Activated CD4-positive, alpha-beta T cell treated with anti-CD3 and anti-CD28 coated beads, Interleukin-10, Interleukin-2, amounts not matched to agents 100 ng/mL and 50 ng/mL, durations not matched to agents 16 hours and 8 hours (primary cell): Measurements from ENCODE around the gene WNT9A.

Experiments
- DNase-seq: peaks from one replicate; pipeline ENCODE4 v3.0.0-alpha.2; 2020

Gene WNT9A

GRCh38 chr1:227939791-227940771 lies 7.7 kb downstream of the WNT9A start:
- no peak for DNase-seq

- no peak for DNase-seq
Measured at GRCh38 chr1:227938911-227939790, 8.6 kb downstream of the WNT9A start.

GRCh38 chr1:227938276-227938675 lies 9.5 kb downstream of the WNT9A start:
- no peak for DNase-seq

DNA sequence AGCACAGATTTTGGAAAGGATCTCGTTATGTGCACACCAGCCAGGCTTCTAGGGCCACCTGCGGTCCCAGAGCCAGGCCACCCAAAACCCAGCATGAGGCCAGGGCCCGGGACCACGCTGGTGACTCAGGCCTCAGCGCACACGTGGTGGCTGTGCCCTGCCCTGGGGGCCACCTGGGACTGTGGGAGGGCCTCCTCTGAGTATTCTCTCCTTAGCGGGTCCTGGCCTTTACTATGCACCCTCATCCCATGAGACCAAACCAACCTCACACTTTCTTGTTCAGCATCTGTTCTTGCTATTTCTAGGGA lies 9.9 kb downstream of the WNT9A start:
- DNase-seq, result no peak

DNA sequence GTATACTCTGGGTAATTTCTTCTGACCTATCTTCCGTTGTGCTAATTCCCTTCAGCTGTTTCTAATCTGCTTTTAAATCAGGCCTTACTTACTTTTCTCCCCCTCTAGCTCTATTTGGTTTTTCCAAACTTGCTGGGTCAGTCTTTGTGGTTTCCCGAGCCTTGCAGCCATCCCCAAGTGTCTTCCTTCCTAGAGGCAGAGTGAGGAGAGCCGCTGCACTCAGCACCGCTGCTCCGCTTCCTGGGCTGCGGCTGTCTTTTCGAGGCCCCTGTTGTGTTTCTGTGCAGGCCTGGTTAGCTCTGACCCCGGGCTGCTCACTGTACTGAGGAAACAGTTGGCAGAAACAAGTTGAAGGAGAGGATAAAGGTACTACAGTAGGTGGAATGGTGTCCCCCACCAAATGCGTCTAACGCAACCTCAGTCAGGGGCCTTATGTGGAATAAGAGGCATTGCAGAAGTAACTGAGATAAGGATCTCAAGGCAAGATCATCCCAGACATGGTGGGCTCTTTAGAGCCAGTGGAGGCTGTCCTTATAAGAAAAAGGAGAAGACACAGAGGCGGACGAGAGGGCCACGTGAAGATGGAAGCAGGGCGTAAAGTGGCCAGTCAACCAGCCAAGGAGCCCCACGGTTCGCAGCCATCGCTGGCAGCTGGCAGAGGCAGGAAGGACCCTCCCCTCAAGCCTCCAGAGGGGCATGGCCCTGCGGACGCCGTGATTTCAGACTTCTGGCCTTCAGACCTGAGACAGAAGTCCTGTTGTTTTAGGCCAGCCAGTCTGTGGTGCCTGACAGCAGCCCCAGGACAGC lies 10.5 kb downstream of the WNT9A start:
- DNase-seq, result no peak

DNA sequence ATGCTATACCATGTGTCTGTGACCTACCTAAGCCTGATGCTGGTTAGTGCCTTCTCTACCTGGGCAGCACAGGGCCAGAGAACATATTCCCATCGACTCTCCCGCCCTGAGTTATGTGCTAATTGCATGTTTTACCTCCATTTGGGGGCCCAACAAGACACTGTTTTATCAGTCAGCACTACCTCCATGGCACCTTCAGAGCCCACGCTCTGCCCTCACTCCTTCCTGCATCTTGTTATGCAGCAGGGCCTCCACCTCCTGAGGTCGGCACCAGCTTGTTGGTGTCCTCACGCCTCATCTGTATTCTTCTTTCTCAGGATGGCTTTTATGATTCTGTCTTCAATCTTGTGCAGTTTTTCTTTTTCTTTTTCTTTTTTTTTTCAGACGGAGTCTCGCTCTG lies 11.9 kb downstream of the WNT9A start:
- no peak for DNase-seq

- peak; percentile 67 for DNase-seq
Measured at GRCh38 chr1:227934476-227935313, 13.0 kb downstream of the WNT9A start.

- no peak for DNase-seq
Measured at GRCh38 chr1:227929751-227930472, 17.8 kb downstream of the WNT9A start.

DNA sequence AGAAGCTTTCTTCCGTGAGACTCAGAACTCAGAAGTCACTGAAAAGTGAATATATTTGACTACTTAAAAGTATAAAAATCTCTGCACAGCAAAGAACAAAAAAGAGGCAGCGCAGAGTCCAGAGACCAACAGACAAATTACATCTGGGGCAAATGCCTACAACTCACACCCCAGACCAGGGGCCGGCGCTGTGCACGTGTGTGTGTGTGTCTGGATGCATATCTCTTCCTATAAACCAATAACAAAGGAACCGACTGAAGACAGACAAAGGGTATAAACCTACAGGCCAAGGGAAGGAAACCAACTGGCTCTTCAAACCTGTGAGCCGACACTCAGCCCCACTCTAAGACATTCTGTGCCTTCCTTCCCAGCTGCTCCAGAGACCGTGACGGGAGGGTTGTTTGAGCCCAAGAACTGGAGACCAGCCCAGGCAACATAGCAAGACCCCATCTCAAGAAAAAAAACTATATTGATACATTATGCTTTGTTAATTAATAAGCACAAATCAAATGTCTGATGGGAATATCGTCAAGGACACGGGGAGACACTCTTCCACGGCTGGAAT lies 18.8 kb downstream of the WNT9A start:
- DNase-seq, result no peak

GRCh38 chr1:227927971-227928741 lies 19.6 kb downstream of the WNT9A start:
- no peak for DNase-seq

DNA sequence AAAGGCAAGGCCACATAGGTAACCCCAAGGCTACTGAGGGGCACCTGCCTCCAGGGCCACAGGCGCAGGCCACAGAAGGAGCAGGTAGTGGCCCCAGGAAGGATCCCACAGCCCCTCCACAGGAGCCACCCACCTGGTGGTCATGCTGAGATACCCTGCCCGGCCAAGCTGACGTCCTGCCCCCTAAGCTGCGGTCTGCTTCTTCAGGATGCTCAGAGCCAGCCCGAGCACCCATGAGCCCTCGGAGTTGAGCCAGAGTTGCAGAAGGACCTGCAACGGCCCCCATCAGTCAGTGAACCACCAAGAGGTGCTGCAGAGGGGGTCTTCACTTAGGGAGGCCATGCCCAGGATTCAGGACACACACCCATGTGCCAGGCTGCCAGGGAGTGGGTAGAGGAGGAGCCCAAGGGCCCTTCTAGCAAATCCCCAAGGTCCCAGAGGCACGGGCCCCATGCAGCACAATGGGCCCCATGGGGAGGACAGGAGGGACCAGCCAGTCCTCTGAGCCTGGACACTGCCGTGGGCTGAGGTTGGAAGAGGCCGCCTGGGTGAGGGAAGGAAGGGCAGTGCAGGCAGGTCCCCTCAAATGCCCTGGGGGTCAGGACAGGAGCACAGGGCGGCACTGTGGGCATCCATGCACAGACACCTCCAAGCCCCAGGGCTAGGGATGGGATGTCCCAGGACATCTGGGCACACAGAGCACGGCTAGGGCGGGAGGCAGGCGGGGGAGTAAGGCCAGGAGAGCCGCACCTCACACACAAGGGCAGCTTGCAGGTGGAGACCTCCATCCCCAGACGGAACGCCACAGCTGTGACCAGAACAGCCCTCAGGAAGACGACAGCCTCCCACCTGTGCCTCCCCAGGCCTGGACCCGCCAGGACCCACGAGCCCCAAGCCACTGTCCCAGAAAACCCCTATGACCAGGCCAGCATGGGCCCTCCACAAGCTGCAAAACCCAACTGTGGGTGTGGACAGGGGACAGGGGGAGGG lies 20.5 kb downstream of the WNT9A start:
- DNase-seq, result no peak

- no peak for DNase-seq
Measured at GRCh38 chr1:227926216-227926791, 21.4 kb downstream of the WNT9A start.

GRCh38 chr1:227925582-227926198 lies 22.0 kb downstream of the WNT9A start:
- no peak for DNase-seq

DNA sequence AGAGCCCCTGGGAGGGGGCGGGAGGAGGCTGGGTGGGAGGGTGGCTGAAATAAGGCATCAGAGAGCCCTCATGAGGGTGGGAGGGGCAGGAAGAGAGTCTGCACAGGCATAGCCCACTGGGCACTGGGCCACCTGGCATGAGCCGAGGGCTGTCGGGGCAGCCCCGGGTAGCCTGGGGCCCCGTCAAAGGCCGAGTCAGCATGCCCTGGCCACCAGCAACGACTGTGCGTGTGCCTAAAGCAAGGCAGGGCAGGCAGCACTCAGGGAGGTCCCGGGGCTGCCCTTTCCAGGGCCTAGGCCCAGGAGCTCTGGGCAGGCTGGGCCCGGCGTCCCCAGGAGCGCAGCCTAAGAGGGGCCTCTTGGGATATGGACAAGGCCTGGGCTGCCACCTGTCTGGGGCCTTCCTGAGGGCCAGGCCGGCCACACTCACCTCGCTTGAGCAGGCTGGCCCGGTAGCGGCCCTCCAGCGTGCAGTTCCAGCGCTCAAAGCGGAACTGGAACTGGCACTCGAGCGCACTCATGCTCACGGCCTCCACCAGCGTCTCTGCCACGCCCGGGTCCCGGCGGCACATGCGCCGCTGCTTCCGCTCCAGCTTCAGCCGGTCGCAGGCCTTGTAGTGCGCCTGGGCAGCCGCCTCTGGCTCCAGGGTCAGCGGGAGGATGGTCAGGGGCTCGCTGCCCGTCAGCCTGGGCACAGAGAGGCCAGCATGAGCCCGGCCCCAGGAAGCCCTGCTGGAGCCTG lies 22.7 kb downstream of the WNT9A start:
- no peak for DNase-seq

DNA sequence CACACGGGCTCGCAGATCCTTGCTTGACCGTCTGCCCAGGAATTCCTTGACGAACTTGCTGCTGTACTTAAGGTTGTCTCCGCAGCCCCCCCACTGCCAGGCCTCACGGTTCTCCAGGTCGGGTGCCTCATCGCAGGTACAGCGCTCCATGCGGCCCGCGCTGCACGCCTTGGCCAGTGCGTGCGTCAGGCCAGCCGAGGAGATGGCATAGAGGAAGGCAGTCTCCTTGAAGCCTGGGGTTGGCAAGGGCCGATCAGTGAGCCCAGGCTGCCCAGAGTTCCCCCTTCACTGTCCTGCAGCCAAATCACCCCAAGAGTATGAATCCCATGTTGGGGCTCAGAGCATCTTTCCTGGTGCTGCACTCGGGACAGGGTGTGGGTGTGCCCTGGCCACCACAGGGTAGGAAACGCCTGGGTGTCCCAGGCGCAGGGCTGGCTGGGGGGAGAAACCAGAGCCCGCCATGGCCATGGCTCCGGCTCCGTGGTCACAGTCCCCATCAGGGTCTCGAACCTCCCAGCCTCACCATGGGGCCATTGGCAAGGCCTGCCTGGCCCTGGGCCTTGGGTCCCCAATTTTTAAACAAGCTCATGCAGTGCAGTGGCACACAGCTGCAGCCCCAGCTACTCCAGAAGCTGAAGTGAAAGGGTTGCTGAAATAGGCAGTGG lies 23.4 kb downstream of the WNT9A start:
- DNase-seq, result no peak

DNA sequence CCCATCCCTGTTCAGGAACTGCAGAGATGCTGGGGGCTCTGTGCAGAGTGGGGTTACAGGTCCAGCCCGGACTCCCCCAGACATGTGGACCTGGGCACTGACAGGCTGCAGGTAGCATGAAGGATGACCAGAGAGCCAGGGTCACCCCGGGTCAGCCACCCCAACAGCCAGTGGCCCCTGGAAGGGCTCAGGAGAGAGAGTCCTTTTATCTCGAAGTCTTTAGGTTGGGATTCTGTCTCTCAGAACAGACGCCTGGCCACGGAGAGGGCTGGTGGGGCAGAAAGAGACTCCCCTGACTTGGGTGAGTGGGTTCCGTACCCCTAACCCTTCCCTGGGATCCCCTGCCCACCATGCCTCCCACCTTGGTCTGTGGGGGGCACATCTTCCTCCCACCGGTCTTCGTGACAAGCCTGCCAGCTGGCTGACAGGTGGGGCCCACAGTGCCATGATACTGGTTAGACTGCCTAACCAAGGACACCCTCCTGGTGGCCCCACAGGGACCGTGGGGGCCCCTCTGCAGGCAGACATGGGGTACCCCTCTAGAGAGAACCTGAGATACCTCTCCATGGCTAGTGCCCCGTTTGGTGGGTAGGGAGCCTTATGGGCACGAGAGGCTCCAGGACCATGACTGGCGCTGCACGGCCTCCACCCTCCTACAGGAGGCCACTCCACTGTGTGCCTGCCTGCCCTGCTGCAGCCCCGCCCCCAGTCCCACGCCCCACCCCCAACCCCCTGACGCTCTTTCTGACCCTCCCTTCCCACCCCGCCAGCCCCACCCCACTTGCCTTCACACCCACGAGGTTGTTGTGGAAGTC lies 24.2 kb downstream of the WNT9A start:
- DNase-seq, result no peak
